Panc1 (cell line): Measurements from ENCODE around the gene CTNND1. TPM values are rescaled to one million over a fixed set of nuclear protein-coding genes. Genes with fewer than 3 reads are reported as not detected.

Experiments
- ATAC-seq: fragments of 200-7000 bp; cut with Tn5 transposase; 2 replicates; pipeline ENCODE4 v1.9.1; 2020; ENCODE audit warnings: mild to moderate bottlenecking, moderate library complexity
- BruUV-seq: library from RNA; stranded (reverse); fragments of 400-500 nt; replicated peaks from 2 replicates; lab custom pipeline; 2021; lab: Mats Ljungman, UMichigan
- CTCF ChIA-PET: fragments of 300-600 bp; sonication (Branson Sonifier 250); formaldehyde crosslinking; loops from one replicate; lab custom pipeline; 2022; ENCODE audit warnings: antibody characterized with exemption; lab: Charles Lee
- POLR2A ChIA-PET: fragments of 300-600 bp; sonication (Branson Sonifier 250); formaldehyde crosslinking; loops from one replicate; lab custom pipeline; 2022; ENCODE audit warnings: antibody characterized with exemption; lab: Charles Lee
- DNase-seq: peaks from one replicate; pipeline ENCODE4 v3.0.0-alpha.2; 2010; ENCODE audit warnings: low read depth, low spot score
- H3K27ac ChIP-seq: 2 replicates; pipeline ENCODE4 v1.5.1; 2011; ENCODE audit warnings: mild to moderate bottlenecking, low read length, inconsistent platforms
- H3K27me3 ChIP-seq: fragments of 200-500 bp; sonication (Bioruptor generic); 2 replicates; pipeline ENCODE4 v1.6.0; 2014; ENCODE audit warnings: low read length, inconsistent platforms; ENCODE audit not compliant: control insufficient read depth, insufficient read depth
- H3K36me3 ChIP-seq: fragments of 200-500 bp; sonication (Bioruptor generic); 2 replicates; pipeline ENCODE4 v1.5.1; 2014; ENCODE audit warnings: inconsistent platforms, mild to moderate bottlenecking, low read length, moderate library complexity; ENCODE audit not compliant: control insufficient read depth, insufficient read depth
- H3K4me1 ChIP-seq: 2 replicates; pipeline ENCODE4 v1.5.1; 2011; ENCODE audit warnings: inconsistent platforms, mild to moderate bottlenecking, low read length, moderate library complexity; ENCODE audit not compliant: control insufficient read depth, insufficient read depth
- H3K4me3 ChIP-seq, 2 experiments: 2 replicates each; pipeline ENCODE4 v1.5.1; 2011 to 2012; ENCODE audit warnings: low read depth in 2 of 2, low read length in 2 of 2, mild to moderate bottlenecking in 2 of 2, inconsistent platforms in 1 of 2, moderate library complexity in 1 of 2
- H3K9me3 ChIP-seq: fragments of 200-500 bp; sonication (Bioruptor generic); 2 replicates; pipeline ENCODE4 v1.5.1; 2014; ENCODE audit warnings: low read depth, mild to moderate bottlenecking, inconsistent platforms, low read length, moderate library complexity; ENCODE audit not compliant: control insufficient read depth, insufficient read depth
- POLR2AphosphoS5 ChIP-seq: IDR thresholded peaks from 2 replicates; pipeline ENCODE4 v1.6.1; 2012; ENCODE audit warnings: mild to moderate bottlenecking, low read depth, low read length, moderate library complexity
- REST ChIP-seq, 2 experiments: IDR thresholded peaks; 2 replicates each; pipeline ENCODE4 v1.6.1; 2011 to 2012; ENCODE audit warnings: low read depth in 2 of 2, control low read depth in 1 of 2, low read length in 1 of 2, mild to moderate bottlenecking in 1 of 2, moderate library complexity in 1 of 2; ENCODE audit not compliant: insufficient read depth in 1 of 2
- SIN3A ChIP-seq: IDR thresholded peaks from 2 replicates; pipeline ENCODE4 v1.6.1; 2012; ENCODE audit warnings: low read depth, mild to moderate bottlenecking, low read length, moderate library complexity, borderline replicate concordance; ENCODE audit not compliant: insufficient read depth
- TCF7L2 ChIP-seq: IDR thresholded peaks from 2 replicates; pipeline ENCODE4 v1.6.1; 2011; ENCODE audit warnings: mild to moderate bottlenecking, low read depth, low read length, inconsistent platforms
- in situ Hi-C: cut with HindIII; loops from 2 replicates; pipeline ENCODE4 v1.10.0; 2016; ENCODE audit warnings: low sequenced_read_pairs, low pct_unique_long_range_greater_than_20kb
- intact Hi-C: fragments of 100-400 bp; cut with micrococcal nuclease; formaldehyde crosslinking; loops from one replicate; pipeline ENCODE4 v1.10.0; 2022; ENCODE audit not compliant: unreplicated experiment
- total RNA-seq: library from RNA; stranded (reverse); gene quantifications from one replicate; pipeline ENCODE4 v1.2.1, GENCODE V29; 2021; ENCODE audit not compliant: unreplicated experiment
- TF ChIP-seq, protein P1 (sequence below): fragments of 450-650 bp; IDR thresholded peaks from 2 replicates; pipeline ENCODE4 v1.5.1; 2017; ENCODE audit warnings: mild to moderate bottlenecking

The CTNND1 gene
- total RNA-seq, 1 experiment from 2014 or later: 189 TPM

- ChIA-PET POLR2A (no interaction called here), CTCF (no interaction called here)
- DNase-seq: no peak
- no peak for TF ChIP-seq REST (IDR thresholded peaks at IDR 0.05; ENCODE audit: insufficient read depth in 1 of 2, low read depth in 2 of 2, low read length in 1 of 2)
- TF ChIP-seq POLR2AphosphoS5: no peak
- TF ChIP-seq SIN3A: no peak
- TF ChIP-seq, protein P1, sequence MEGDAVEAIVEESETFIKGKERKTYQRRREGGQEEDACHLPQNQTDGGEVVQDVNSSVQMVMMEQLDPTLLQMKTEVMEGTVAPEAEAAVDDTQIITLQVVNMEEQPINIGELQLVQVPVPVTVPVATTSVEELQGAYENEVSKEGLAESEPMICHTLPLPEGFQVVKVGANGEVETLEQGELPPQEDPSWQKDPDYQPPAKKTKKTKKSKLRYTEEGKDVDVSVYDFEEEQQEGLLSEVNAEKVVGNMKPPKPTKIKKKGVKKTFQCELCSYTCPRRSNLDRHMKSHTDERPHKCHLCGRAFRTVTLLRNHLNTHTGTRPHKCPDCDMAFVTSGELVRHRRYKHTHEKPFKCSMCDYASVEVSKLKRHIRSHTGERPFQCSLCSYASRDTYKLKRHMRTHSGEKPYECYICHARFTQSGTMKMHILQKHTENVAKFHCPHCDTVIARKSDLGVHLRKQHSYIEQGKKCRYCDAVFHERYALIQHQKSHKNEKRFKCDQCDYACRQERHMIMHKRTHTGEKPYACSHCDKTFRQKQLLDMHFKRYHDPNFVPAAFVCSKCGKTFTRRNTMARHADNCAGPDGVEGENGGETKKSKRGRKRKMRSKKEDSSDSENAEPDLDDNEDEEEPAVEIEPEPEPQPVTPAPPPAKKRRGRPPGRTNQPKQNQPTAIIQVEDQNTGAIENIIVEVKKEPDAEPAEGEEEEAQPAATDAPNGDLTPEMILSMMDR: no peak
- no peak for TF ChIP-seq TCF7L2
- no TSS peak for BruUV-seq
- Histone ChIP-seq H3K4me1 (peaks cover 3% of the 10 kb centered on the region; the same call in 1 of the 2 replicates), H3K9me3 (no peaks in the 10 kb centered on the region), H3K4me3 (no peak overlapping the region), H3K27me3 (no peaks in the 10 kb centered on the region), H3K27ac (no peak overlapping the region), H3K36me3 (peaks cover 8% of the 10 kb centered on the region; the same call in 1 of the 2 replicates)
- in situ Hi-C loops: no loop called here
- intact Hi-C loops: no loop called here
- no peak for ATAC-seq
Measured at GRCh38 chr11:57758174-57758573, 3.4 kb upstream of the CTNND1 start.

GRCh38 chr11:57762235-57762861, 746 bp downstream of the CTNND1 start:
- CTCF ChIA-PET: interaction anchor here (0.7 to 1.4 kb wide), 2 partner anchors 10 to 38 kb away, joined by 3 to 8 read pairs; no protein-coding TSS in a partner anchor
- ATAC-seq (no peak), DNase-seq (no peak)
- in situ Hi-C loops (no loop called here), intact Hi-C loops (no loop called here)
- BruUV-seq: TSS peak; percentile 94
- H3K36me3 ChIP-seq: peaks cover 8% of the 10 kb centered on the region; the same call in 1 of the 2 replicates
- POLR2A ChIA-PET: interaction anchor here (0.6 to 4.7 kb wide), 5 partner anchors 8 to 112 kb away, joined by 3 to 22 read pairs (median 3); no protein-coding TSS in a partner anchor
- TF ChIP-seq REST (IDR thresholded peaks at IDR 0.05; ENCODE audit: insufficient read depth in 1 of 2, low read depth in 2 of 2, low read length in 1 of 2): no peak
- TF ChIP-seq SIN3A: no peak
- no peak for TF ChIP-seq POLR2AphosphoS5
- TF ChIP-seq, protein P1: no peak
- TF ChIP-seq TCF7L2: no peak
- H3K27me3 ChIP-seq: no peaks in the 10 kb centered on the region
- peak overlapping the region; percentile 90 to 99 for H3K4me3 ChIP-seq
- no peaks in the 10 kb centered on the region for H3K9me3 ChIP-seq
- peaks cover 24% of the 10 kb centered on the region for H3K4me1 ChIP-seq
- H3K27ac ChIP-seq: peak overlapping the region; percentile 99
